Suppressor macrophage treated with lipopolysaccharide for 4 hours (primary cell): Measurements from ENCODE around the gene ZNF608.

ENCODE experiments used
- DNase-seq: peaks from one replicate; pipeline ENCODE4 v3.0.0-alpha.2; 2020

Gene ZNF608

GRCh38 chr5:124754206-124754927 is 7.9 kb upstream of the ZNF608 start:
- DNase-seq: no peak

DNA sequence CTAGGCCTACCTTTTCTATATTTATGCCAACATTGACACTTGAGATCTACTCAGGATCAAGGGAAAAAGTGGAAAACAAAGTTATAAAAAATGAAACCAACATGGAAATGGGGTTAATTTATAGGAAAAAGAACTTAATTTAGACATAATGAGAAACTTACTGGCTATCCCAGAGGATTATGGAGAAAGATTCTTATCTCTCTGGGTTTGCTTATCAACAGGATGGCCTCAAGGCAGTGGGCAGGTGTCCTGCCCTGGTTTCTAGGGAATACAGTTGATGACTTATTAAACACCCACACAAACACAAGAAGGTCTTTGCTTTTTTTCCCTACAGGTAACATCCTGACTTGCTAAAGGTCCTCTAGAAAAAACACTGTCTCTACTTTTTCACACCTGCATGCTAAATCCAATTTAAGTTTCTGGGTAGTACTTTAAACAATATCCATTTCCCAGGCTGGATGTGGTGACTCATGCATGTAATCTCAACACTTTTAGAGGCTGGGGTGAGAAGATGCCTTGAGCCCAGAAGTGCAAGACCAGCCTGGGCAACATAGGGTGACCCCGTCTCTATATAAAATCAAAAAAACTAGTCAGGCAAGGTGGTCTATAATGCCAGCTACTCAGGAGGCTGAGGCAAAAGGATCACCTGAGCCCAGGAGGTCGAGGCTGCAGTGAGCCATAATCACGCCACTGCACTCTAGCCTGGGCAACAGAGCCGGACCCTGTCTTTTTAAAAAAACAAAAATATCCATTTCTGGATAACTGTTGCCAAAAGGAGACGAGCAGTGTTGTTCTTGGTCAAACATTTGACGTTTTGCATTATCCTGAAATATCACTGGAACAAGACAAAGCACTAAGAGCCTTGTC is 6.6 kb upstream of the ZNF608 start:
- no peak for DNase-seq

DNA sequence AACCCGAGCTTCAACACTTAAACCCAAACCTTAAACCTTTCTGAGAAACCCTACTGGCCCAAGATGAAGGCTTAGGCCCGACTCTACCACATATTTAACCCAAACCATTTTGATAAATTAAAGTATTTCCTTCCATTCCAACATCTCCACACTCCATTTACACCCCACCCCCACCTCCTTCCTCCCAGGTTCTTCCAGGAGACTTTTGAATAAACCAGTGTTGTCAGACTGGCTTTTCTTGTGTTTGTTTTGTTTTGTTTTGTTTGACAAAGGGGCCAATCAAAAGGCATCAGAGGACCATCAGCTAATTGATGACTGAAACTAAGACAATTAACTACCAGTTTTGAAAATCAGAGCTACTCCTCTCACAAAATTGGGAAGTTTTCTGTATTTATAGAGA is 4.6 kb upstream of the ZNF608 start:
- DNase-seq: no peak

DNA sequence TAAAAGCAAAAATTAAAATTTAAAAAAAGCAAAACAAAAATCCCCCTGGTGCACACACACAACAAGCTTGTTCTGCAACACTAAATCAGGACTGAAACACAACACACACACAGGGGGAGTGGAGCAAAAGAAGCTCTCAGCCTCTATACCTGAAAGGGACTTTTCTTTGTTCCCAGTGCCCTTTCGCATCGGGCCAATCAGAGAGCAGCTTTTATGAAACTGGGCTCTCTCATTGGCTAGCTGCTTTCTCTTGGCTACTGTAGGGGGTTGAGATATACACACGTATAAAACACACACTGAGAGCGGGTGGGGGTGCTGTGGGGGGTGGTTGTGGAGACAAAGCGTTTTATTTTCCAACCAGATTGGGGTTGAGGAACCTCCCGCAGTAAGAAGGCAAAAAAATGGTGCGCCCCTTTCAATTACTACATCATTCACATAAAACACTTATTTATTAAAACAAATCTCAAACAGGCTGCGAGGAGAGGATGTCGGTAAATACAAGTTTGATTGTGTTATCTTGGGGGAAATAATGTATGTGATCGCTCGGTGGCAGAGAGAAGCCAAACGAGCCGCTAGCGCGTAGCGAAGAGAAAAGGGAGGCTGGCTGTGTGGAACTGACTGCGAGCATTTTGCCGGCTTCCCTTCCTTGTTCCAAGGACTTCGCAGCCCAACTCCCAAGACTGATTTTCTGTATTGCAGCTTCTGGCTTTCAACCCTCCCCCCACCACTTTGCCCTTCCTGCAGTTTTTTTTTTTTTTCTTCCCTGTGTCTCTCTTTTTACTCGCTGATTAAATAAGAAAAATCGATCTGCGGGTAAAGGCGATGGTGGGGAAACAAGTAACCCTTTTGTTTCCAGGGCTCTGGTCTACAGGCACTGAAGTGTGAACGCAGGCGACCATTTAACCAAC is 2.5 kb upstream of the ZNF608 start:
- DNase-seq: peak; percentile 31

- peak; percentile 40 for DNase-seq
These were observed 1.6 kb upstream of the ZNF608 start for GRCh38 chr5:124747791-124748686.

DNA sequence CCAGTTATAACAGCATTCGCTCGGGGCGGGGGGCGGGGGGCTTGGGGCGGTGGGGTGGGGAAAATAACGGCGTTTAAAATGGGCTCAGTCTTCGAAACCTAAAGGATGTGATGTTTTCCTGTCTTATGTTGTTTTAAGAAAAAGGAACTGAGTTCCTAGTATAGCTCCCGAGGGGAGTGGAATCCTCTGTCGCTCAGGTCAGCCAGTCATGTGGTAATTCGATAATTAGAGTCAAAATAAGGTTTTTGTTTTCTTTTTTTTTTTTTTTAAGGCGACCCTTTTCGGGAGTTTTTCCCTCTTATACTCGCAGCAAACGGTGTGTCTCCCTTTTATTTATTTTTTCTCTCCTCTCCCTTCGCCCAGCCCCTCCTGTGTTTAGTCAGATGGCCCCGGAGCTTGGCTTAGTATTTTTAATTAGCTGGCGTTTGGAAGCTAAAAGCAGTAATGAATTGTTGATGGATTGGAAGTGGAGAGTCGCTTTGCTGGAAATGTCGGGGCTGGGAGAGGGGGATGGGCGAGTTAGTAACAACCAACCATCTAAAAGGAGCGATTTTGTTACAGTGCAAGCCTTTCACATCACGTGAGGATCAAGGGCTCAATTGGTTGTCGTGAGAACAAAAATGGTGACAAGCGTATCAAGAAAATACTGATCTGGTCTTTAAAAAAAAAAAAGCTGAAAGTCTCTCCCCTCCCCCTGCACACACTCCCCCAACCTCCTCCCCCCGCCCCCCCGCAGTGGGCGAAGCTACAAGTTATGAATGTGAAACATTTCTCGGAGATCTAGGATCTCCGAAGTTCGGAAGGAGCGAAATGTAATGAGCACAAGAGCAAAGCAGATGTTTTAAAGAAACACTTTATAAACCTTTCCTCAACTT is 714 bp upstream of the ZNF608 start:
- DNase-seq: peak; percentile 16

DNA sequence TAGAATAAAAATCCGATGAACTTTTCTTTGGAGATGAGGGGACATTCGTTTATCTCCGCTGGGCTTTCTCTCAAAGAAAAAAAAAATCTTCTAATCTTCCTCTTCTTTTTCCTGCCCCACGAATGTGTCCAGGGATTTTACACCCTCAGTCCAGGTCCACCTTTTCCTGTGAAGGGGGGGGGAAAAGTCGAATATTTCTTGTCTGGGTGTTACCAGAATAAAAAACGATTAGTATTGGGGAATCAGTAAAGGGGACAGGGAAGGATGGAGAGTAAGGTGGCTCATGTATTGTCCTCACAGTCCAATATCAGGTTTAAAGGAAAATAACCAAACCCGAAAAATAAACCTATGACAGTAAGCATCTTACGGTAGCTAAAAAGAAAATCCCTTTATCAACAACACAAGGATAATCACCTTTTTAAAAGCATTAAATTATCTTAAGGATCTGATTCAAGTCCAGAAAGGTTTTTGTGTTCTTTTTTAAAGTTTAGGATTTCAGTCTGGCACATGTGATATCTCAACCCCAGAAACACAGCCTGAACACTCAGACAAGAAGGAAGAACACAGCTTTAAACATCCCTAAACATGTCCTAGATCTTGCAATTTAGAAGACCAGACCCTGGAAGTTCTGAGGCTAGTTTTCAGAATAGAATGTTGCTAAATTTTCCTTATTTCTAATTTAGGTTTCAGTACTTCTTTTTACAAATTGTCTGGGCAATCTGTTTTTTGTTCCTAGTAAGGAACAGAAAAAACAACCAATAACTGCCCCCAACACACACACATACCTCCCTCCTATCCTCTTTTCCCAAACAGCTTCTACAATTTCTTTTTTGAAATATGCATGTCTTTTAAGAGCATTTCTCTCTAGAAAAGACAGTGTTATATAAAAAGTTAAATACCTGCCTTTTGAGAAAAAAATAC is 1.2 kb downstream of the ZNF608 start:
- no peak for DNase-seq

DNA sequence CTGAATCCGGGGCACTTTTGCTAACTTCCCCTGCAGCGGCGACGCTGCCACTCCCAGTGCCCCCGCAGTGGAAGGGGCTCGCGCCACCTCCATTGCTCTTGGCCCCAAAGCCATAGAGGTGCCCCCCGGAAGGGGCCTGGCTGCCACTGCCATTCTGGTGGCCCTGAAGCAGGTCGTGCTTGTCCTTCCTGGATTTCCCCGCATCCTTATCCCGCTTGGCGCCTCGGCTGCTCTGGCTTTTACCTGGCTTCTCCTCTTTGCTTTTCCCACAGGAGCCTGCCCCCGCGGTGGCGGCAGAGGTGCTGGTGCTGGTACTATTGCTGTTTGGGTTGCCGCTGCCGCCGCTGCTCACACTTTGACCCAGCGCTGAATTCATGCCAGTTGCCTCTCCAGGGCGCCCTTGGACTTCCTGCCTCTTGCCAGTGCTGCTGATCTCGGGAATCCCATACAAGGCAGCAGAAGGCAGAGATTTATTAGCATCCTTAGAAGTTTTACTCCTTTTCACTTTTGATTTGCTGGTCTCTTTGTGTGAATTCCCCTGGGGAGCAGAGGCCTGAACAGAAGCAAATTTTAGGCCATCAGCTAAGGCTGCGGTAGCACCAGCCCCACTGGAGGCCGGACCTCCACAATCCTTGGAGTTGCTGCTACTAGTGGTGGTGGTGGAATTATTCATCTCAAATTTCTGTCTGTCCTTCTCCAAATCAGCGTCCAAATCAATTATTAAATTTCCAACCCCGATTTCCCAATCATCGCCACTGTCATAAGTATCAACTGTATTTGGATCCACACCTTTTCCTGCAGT is 2.1 kb downstream of the ZNF608 start:
- no peak for DNase-seq

GRCh38 chr5:124743602-124744169 is 2.8 kb downstream of the ZNF608 start:
- no peak for DNase-seq

DNA sequence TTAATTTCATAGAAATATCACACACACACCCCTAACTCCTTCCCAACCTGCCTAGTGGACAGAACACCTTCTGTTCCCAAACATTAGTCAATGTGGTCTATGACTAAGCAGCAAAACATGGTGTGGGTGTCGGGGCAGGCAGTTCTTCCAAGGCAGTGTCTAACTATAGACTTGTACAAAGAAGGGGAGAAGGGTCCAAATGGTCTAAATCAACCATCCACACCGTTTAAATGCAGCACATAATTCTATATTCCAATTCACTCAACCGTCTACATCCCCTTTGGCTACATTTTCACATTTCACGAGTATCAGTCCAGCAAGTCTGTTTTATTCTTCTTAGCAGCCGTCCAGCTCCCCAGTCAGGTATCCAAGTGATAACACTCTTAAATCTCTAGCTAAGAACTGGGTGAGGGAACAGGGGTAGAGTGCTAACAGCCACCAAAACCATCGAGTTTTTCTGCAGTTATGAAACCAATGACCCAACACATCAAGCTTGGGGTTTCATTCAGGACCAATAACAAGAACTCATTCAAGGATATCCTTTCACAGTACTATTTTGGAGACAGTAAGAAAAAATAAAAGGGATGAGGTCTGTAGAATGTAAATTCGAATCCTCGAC is 3.3 kb downstream of the ZNF608 start:
- no peak for DNase-seq

DNA sequence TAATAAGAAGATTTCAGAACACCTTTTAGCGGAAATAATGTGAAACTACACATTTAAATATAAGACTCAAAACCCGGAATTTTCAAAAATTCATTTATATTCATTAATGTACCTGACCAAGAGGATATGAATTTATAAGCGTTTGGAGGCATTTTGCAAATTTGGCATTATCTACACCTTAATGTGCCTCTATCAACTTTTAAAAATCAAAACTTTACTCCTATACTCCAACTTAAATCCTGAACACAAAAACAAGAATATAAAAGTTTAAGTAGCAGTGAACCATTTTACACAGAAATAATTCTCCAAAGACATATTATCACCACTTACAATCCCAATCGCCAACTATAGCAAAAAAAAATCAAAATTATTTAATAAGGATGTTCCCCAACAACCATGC is 3.9 kb downstream of the ZNF608 start:
- no peak for DNase-seq

DNA sequence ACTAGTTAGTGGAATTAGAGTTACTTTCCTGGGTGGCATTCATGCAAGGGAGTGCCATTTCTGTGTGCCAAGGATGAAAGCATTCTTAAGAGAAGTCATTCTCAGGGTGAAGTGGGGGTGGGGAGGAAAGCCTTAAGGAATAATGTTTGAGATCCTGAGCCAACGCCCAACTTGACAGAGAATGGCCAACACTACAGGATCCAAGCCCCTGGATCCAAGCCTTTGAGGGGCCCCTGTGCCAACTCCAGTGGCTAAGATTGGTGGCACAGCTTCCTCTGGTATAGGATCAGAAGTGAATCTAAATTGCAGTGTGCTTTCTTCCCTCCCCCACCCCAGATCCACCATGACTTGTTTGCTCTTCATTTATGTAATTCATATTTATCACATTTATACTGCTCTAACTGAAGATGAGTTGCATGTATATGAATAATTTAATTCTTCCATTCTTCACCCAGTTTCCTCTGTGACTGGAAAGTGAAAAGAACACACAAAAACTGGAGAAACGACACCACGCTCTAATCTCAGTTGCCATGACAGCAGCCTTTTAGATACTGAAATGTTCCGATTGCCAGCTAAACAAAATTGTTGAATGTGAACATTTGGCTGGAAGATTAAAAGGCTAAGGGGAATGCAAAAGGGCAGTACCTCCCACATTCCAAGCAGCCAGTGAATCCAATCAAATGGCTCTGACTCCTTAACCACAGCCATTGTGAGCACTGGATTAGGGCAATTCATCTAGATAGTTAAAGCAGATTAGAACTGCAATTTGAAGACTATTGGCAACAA is 4.5 kb downstream of the ZNF608 start:
- DNase-seq: no peak

DNA sequence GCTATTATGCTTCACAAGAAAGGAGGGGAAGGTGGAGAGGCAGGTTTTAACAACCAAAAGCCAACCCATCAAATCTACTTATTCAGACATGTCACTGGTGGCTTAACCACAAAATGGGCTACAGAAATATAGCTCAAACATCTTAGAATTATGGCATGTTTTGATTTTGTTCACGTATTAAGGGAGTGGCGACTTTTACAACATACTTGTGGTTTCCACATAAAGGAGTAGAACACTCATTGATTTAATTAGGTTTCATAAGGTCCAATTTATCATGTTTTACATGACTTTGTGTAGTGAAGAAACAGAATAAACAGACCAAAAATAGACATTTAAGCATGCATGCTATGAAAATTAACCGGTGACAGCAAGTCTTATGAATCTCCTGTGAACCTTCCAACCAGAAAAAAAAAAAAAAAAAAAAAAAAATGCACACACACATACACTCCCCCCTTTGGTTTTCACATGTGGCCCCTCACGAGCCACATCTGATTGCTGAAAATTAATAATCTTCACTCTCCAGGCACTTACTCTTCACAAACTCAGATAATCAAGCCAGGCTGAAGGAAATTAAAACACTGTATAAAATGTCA is 5.4 kb downstream of the ZNF608 start:
- no peak for DNase-seq

GRCh38 chr5:124740071-124740470 is 6.4 kb downstream of the ZNF608 start:
- no peak for DNase-seq

GRCh38 chr5:124739634-124740025 is 6.8 kb downstream of the ZNF608 start:
- DNase-seq: no peak

- no peak for DNase-seq
These were observed 7.5 kb downstream of the ZNF608 start for GRCh38 chr5:124738681-124739633.
